ENCODE data around the gene NFATC4.

NFATC4 gene

GRCh38 chr14:24367514-24368211 lies at the start of gene NFATC4:
TSS of gene NFATC4 (plus strand) at chr14:24368184. CDS start at chr14:24368341, 157 bp downstream.
- peak; percentile 67 for DNase-seq (ENCODE audit: low read depth)
- peak within 1 kb of the TSS; percentile 76 for H3K4me3 ChIP-seq (ENCODE audit: low read length)

GRCh38 chr14:24321212-24321975 lies 46.6 kb upstream of the NFATC4 start:
- no peak for TF ChIP-seq CTCF (conservative IDR thresholded peaks at IDR 0.05; ENCODE audit: low read depth, low read length)
- DNase-seq (ENCODE audit: low read depth): no peak
- H3K4me3 ChIP-seq (ENCODE audit: low read length): no peak overlapping the region

More at GRCh38 chr14:24367514-24368211, at the start of gene NFATC4:
- no peak for TF ChIP-seq CTCF (conservative IDR thresholded peaks at IDR 0.05; ENCODE audit: low read depth, low read length)

- H3K4me3 ChIP-seq (ENCODE audit: low read length): no peak overlapping the region
- DNase-seq (ENCODE audit: low read depth): no peak
- TF ChIP-seq CTCF (conservative IDR thresholded peaks at IDR 0.05; ENCODE audit: low read depth, low read length): no peak
Observed at GRCh38 chr14:24322672-24323071, 45.3 kb upstream of the NFATC4 start.

- no peak overlapping the region for H3K4me3 ChIP-seq (ENCODE audit: low read length)
- no peak for TF ChIP-seq CTCF (conservative IDR thresholded peaks at IDR 0.05; ENCODE audit: low read depth, low read length)
- DNase-seq (ENCODE audit: low read depth): no peak
Observed at GRCh38 chr14:24323341-24323740, 44.6 kb upstream of the NFATC4 start.

- no peak for TF ChIP-seq CTCF (conservative IDR thresholded peaks at IDR 0.05; ENCODE audit: low read depth, low read length)
- no peak for DNase-seq (ENCODE audit: low read depth)
- H3K4me3 ChIP-seq (ENCODE audit: low read length): no peak overlapping the region
Observed at GRCh38 chr14:24324024-24324423, 44.0 kb upstream of the NFATC4 start.

- no peak for TF ChIP-seq CTCF (conservative IDR thresholded peaks at IDR 0.05; ENCODE audit: low read depth, low read length)
- DNase-seq (ENCODE audit: low read depth): no peak
- no peak overlapping the region for H3K4me3 ChIP-seq (ENCODE audit: low read length)
Observed at GRCh38 chr14:24325041-24325530, 42.9 kb upstream of the NFATC4 start.
